Measurements from ENCODE around the gene TPRG1. TPM values are rescaled to one million over a fixed set of nuclear protein-coding genes. Genes with fewer than 3 reads are reported as not detected.
A peak's percentile ranks its signal among the peaks of the same experiment; 100 is the strongest.

The TPRG1 gene
- total and polyA plus RNA-seq, 9 of the 15 experiments (the other 6 are each of a cell fraction or from before 2014, with no cell fraction given): 0.01 TPM; not detected in 8

DNA sequence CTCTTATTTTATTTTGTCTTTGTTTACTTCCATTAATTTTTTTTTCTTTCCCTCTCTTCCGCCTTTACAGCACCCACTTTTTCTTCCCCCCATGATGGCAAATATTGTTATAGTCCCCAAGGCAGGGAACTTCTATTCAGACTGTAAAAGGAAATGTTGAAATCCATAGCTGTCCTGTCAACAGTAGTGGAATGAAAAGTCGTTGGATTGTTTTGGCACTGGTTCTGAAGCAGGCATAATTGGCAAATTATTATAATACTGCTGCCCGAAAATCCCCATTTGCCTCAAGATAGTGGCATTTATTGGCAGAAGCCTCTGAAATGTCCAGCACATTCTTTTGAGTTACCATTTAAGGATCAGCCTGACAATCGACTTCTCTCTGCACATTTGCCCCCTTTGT, 150.6 kb downstream of the TPRG1 start:
- ATAC-seq (no peak), DNase-seq (ENCODE audit: extremely low read depth in 1 of 4, low spot score in 3 of 4) (no peak), FAIRE-seq (no peak)
- Histone ChIP-seq H3K36me3 (ENCODE audit: control insufficient read depth, insufficient read depth, low read length) (no peaks in the 10 kb centered on the region), H3K4me2 (ENCODE audit: insufficient read depth, low read length) (no peak overlapping the region), H3K4me3 (no peak overlapping the region), H3K27me3 (ENCODE audit: control insufficient read depth in 2 of 2, insufficient read depth in 2 of 2, low read length in 2 of 2) (no peaks in the 10 kb centered on the region), H3K4me1 (replicated peaks in 1 of 2; ENCODE audit: control insufficient read depth in 2 of 2, insufficient read depth in 2 of 2, low read length in 2 of 2) (no peaks in the 10 kb centered on the region), H3K79me2 (ENCODE audit: control insufficient read depth, insufficient read depth, low read length) (no peaks in the 10 kb centered on the region), H3K27ac (ENCODE audit: extremely low read depth, low read depth, low read length) (no peak overlapping the region), H4K20me1 (replicated peaks; ENCODE audit: control insufficient read depth, insufficient read depth, low read length) (no peaks in the 10 kb centered on the region), H3K9me1 (ENCODE audit: control insufficient read depth, insufficient read depth, low read length) (no peaks in the 10 kb centered on the region), H2AFZ (ENCODE audit: low read depth, low read length) (no peak overlapping the region), H3K9ac (ENCODE audit: insufficient read depth in 1 of 2, low read depth in 2 of 2, low read length in 2 of 2) (no peak overlapping the region), H3K9me3 (replicated peaks; ENCODE audit: control insufficient read depth, insufficient read depth, low read depth, low read length) (no peaks in the 10 kb centered on the region)
- ChIA-PET CTCF (ENCODE audit: low intra/inter-chr PET ratio) (no interaction called here), POLR2A (no interaction called here)
- intact Hi-C loops (cut with micrococcal nuclease) (no loop called here), in situ Hi-C loops (cut with MboI) (no loop called here)
- no peak for TF ChIP-seq BRF1 (IDR thresholded peaks at IDR 0.05; ENCODE audit: borderline replicate concordance, extremely low read depth, insufficient read length)
- 4% methylated on average over 4 of the region's 4 CpGs for WGBS (ENCODE audit: insufficient coverage, low coverage, missing lambda C conversion rate)
- no TSS peak for BruUV-seq (replicated peaks)

DNA sequence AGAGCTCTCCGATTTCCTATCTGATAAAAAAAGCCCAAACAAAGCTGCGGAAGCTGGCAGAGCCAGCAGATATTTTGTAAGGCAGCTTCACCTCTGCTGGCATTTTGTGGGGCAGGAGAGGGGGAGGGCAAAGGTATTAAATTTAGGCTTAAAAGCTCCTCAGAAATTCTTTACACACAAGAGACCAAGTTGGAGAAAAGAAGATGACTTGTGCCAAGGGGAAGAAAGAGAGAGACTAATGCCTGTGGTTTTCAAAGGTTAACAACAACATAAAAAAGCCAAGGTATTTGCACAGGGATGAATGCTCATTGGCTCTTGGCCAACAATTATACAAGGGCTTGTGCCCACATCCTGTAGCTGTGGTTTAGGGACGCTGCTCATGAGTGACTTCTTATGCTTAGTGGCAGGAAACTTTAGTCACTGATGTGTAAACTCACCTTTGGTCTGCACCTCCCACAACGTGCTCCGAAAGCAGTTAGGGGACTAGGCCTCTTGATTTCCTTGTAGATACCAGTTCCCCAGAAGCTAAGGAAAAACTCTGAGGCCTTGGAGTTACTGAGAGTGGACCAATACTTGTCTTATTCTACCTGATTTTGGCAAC, 152.9 kb downstream of the TPRG1 start:
- FAIRE-seq (no peak), ATAC-seq (no peak), DNase-seq (ENCODE audit: extremely low read depth in 1 of 4, low spot score in 3 of 4) (no peak)
- CTCF ChIA-PET (ENCODE audit: low intra/inter-chr PET ratio): no interaction called here
- TF ChIP-seq NFIC (IDR thresholded peaks at IDR 0.05): 0 out of 2 replicates have a peak, but pooled peaks have one; percentile 21
- no peak for TF ChIP-seq SRSF9 (IDR thresholded peaks at IDR 0.05; ENCODE audit: borderline replicate concordance, low read depth, low read length)
- Histone ChIP-seq H3K79me2 (ENCODE audit: control insufficient read depth, insufficient read depth, low read length) (no peaks in the 10 kb centered on the region), H2AFZ (ENCODE audit: low read depth, low read length) (no peak overlapping the region), H3K9ac (ENCODE audit: insufficient read depth in 1 of 2, low read depth in 2 of 2, low read length in 2 of 2) (no peak overlapping the region), H3K4me1 (replicated peaks in 1 of 2; ENCODE audit: control insufficient read depth in 2 of 2, insufficient read depth in 2 of 2, low read length in 2 of 2) (no peaks in the 10 kb centered on the region), H3K4me2 (ENCODE audit: insufficient read depth, low read length) (no peak overlapping the region), H3K27ac (ENCODE audit: extremely low read depth, low read depth, low read length) (no peak overlapping the region), H3K9me1 (ENCODE audit: control insufficient read depth, insufficient read depth, low read length) (no peaks in the 10 kb centered on the region), H3K36me3 (ENCODE audit: control insufficient read depth, insufficient read depth, low read length) (no peaks in the 10 kb centered on the region), H4K20me1 (replicated peaks; ENCODE audit: control insufficient read depth, insufficient read depth, low read length) (no peaks in the 10 kb centered on the region), H3K9me3 (replicated peaks; ENCODE audit: control insufficient read depth, insufficient read depth, low read depth, low read length) (no peaks in the 10 kb centered on the region), H3K27me3 (ENCODE audit: control insufficient read depth in 2 of 2, insufficient read depth in 2 of 2, low read length in 2 of 2) (no peaks in the 10 kb centered on the region), H3K4me3 (no peak overlapping the region)
- POLR2A ChIA-PET: no interaction called here
- BruUV-seq (replicated peaks): no TSS peak
- WGBS (ENCODE audit: insufficient coverage, low coverage, missing lambda C conversion rate): 2% methylated on average over 5 of the region's 5 CpGs
- intact Hi-C loops (cut with micrococcal nuclease): no loop called here
- in situ Hi-C loops (cut with MboI): no loop called here

Data from K562 (cell line).